D721Med (cell line): ENCODE results near the gene SP140L.

Source experiments
- DNase-seq: peaks from one replicate; pipeline ENCODE4 v3.0.0; 2011; ENCODE audit warnings: low spot score; ENCODE audit not compliant: insufficient read length
- FAIRE-seq: peaks from 2 replicates; lab custom pipeline; 2011; peaks lifted over from hg19 to GRCh38; lab: Jason Lieb, UNC
- CTCF ChIP-seq: IDR thresholded peaks from 2 replicates; pipeline ENCODE4 v1.5.1; 2012; ENCODE audit warnings: mild to moderate bottlenecking, control low read depth; ENCODE audit not compliant: insufficient read depth; ENCODE audit errors: missing control alignments

SP140L gene

GRCh38 chr2:230439590-230439989, 112.6 kb downstream of the SP140L start:
- FAIRE-seq (no peak), DNase-seq (no peak)
- no peak for TF ChIP-seq CTCF

GRCh38 chr2:230441227-230441897, 114.4 kb downstream of the SP140L start:
- DNase-seq (no peak), FAIRE-seq (no peak)
- TF ChIP-seq CTCF = no peak

- TF ChIP-seq CTCF = no peak
- FAIRE-seq = no peak
- DNase-seq = no peak
Observed at GRCh38 chr2:230443541-230443940, 116.5 kb downstream of the SP140L start.

GRCh38 chr2:230444832-230445231, 117.8 kb downstream of the SP140L start:
- DNase-seq (no peak), FAIRE-seq (no peak)
- TF ChIP-seq CTCF = no peak

DNA sequence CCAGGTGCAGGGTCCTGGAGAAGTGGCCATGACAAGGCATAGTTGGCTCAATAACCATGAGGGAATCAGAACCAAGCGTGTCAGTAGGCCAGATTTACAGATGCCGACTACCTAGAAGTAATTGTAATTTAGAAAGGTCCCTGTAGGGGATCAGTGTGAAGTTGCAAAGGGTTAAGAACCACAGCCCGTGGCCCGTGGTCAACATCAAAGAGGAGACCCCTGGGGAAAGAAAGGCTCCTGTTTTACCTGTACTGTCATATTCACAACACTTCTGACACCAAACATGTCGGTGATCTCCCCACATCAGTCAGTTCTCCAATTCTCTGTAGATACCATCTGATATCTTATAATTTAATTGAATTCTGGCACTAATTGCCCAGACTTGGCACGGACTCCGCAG, 120.0 kb downstream of the SP140L start:
- no peak for TF ChIP-seq CTCF
- no peak for FAIRE-seq
- no peak for DNase-seq

DNA sequence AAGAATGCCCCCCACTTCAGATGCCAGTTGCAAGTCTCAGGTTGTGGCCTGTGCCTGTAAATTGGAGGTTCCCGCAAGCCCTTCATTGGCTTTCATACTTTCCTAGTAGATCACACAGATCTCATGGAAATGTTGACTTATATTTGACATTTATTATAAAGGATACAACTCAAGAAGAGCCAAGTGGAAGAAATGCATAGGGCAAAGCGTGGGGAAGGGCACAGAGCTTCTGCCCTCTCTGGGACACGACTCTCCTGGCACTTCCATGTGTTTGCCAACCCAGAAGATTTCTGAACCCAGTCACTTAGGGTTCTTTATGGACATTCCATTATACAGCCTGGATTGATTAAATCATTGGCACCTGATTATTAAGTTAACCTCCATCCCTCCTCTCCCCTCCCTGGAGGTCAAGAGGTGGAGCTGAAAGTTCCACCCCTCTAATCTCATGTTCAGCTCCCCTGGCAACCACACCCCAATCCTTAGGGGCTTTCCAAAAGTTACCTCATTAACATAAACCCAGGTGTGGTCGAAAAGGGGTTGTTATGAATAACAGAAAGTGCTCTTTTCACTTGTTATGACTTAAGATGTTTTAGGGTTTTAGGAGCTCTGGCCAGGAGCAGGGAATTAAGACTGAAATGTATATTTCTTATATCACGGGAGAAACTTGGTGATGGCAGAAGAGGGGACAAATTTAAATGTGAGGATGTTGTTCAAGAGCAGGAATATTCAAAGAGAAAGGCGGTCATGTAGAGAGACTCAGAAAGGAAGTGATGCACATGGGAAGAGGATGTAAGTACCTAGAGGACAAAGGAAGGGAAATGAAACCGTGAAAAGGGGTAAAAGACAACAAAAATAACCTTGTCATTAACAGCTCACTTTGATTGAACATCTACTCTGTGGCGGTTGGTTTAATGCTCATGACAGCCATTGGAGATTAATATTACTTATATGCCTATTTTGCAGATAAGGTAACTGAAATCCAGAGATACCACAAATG, 120.8 kb downstream of the SP140L start:
- FAIRE-seq = no peak
- no peak for TF ChIP-seq CTCF
- DNase-seq = no peak
